HS-5 (cell line): ENCODE measurements around the gene PGM5.
"Not testable (repeated sequence)": the region's sequence is repeated elsewhere in the genome, so short reads cannot be mapped to it uniquely, and the experiment has no call there.

Experiments used
- DNase-seq: peaks from one replicate; pipeline ENCODE4 v3.0.0-alpha.2; 2012; ENCODE audit warnings: low read depth

Gene PGM5

DNA sequence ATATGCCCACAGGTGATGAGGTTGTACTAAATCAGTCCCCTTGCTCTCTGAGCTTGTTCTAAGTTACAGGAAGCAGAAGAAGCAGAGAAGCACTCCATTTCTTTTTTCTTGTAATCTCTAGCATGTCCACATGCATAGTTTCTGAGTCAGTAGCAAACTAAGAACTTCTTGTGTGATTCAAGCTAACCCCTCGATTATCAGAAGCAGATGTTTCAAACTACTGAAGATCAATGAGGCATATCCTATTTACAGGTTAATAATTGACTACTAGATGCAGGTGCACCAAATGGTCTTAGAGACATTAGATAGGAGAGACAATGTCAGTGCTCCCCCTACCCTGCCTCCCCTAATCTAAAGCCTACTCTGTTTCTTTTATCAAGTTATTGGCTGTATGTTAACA lies 21.3 kb downstream of the PGM5 start:
- not testable (repeated sequence) for DNase-seq

GRCh38 chr9:68383894-68384293 lies 27.5 kb downstream of the PGM5 start:
- not testable (repeated sequence) for DNase-seq

GRCh38 chr9:68389558-68389957 lies 33.1 kb downstream of the PGM5 start:
- DNase-seq = not testable (repeated sequence)

DNA sequence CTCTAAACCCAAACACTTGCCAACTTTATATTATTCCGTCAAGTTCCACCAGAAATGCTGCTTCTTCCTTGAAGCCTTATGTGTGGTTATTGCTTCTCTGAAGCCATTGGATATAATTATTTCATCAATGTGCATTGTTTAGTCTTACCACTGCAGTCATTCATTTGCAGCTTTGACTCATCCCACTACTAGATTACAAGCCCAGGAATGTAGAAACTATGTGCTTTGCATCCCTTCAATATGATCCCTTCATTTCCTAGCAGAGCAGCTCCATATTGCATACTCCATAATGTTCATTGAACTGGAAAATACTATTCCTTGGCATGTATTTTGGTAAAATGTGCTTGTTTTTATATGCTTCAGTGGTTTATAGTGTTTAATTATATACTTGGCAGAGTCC lies 34.3 kb downstream of the PGM5 start:
- not testable (repeated sequence) for DNase-seq

- not testable (repeated sequence) for DNase-seq
Observed at GRCh38 chr9:68396411-68397094, 40.1 kb downstream of the PGM5 start.

DNA sequence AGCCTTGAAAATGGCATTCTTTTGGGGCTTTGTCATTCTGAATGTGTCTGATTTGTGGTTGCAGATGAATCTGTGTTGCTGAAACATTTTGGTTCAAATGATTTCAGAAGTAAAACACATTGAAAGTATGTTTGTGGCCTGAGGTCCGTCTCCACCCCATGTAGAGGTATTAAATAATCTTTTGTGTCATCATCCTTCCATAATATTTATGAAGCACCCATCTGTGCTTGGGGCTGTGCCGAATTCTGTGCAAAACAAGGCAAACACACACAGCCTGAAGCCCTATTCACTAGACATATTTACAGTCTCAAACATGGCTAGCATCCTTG lies 40.6 kb downstream of the PGM5 start:
- DNase-seq = peak; percentile 64

- DNase-seq = not testable (repeated sequence)
Observed at GRCh38 chr9:68397796-68398195, 41.4 kb downstream of the PGM5 start.

GRCh38 chr9:68398324-68398723 lies 41.9 kb downstream of the PGM5 start:
- not testable (repeated sequence) for DNase-seq

- not testable (repeated sequence) for DNase-seq
Observed at GRCh38 chr9:68404421-68405185, 48.2 kb downstream of the PGM5 start.

GRCh38 chr9:68411865-68412264 lies 55.5 kb downstream of the PGM5 start:
- DNase-seq = not testable (repeated sequence)

GRCh38 chr9:68412754-68413153 lies 56.3 kb downstream of the PGM5 start:
- DNase-seq = not testable (repeated sequence)

DNA sequence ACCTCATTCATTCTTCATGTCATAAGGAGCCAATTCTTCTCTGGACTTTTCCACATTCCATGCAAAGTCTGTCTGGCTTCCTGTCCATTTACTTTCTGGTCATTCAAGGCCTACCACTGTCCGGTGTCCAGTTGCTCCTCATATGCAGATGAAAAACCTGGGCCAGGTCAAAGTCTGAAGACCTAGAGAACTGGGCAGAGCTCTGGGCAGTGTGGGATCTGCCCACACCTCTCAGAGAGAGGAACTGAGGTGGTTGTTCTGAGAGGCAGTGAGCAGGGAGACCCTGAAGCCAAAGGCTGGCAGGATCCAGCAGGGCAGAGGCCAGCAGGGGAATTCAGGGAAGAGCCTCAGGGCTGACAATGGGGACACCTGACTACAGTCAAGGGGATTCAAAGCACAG lies 58.7 kb downstream of the PGM5 start:
- DNase-seq = not testable (repeated sequence)

GRCh38 chr9:68416936-68417564 lies 60.6 kb downstream of the PGM5 start:
- DNase-seq = no peak

DNA sequence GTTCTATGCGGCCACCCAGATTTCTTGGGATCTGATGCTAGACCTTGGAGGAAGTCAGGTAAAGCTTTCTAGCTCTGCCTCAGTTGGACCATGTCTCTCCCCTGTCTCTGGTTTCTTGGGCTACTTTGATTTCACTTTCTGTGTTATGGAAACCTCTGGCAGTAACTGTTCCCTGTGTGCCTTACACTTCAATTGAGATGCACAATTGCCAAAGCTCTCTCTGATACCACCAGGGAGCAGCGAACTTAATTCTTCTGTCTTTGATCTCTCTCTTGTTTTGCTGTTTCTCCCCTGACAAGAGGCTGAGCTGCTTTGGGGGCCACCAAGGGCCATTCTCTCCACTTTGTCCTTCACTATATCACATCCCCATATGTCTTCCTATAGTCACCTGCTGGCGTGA lies 61.4 kb downstream of the PGM5 start:
- DNase-seq = no peak

DNA sequence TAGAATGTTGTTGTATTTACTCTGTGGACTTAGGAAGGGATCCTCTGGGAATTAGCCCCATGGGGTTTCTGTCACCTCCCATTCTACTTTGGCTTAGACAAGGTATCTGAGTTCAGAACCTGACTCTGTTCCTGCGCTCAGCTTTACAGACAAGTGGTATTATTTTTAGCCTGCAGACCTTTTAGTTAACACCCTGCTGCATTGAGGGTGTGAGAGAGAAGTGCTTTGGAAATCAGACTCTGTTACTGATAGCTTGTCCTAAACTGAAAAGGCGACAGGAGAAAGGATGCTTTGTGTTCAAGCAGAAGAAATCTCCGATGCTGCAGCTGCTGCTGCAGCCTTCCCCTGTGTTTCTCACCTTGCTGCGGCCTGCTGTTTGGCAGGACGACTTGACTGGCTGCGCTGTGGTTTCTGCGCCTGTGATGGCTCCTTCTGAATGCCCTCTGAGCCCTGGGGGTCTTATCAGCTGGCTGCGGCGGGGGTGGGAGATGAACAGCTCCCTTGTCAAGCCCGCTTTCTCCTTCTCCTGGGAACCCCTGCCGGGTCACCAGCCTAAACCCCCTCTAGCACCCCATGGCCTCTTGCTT lies 61.9 kb downstream of the PGM5 start:
- no peak for DNase-seq

DNA sequence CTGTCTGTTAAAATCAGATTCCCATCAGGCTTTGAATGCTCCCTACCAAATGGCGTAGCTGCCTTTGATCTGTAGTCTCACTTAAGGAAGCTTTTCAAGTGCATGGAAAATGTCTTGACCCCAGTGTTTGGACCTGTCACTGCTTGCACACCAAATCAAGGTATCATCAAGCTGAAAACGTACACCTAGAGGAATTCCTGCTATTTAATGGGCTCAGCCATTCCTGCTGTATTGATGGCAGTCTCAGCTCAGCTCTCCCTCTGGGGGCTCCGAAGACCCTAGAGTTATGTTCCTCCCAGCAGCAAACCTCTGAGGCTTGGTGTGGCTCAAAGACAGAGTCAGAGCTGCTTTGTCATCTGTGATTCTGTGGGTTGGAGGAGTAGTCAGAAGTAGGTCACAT lies 63.5 kb downstream of the PGM5 start:
- no peak for DNase-seq

DNA sequence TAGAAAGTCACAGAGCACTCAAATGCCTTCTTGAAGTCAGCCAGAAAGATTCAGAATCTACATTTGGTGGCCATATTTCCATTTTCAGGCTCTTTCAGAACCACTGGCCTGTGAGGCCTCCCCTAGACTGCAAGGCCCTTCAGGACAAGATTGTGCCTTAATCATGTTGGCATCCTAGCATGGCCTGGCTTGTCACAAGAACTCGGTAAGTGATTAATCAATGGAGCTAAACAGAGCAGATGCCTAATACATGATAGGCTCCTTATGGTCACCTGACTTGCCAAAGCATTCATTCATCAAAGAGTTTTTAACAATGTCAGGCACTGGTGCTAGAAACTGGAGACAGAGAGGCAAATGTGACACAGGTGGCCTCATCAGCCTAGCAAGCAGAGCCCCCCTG lies 70.3 kb downstream of the PGM5 start:
- DNase-seq = no peak

DNA sequence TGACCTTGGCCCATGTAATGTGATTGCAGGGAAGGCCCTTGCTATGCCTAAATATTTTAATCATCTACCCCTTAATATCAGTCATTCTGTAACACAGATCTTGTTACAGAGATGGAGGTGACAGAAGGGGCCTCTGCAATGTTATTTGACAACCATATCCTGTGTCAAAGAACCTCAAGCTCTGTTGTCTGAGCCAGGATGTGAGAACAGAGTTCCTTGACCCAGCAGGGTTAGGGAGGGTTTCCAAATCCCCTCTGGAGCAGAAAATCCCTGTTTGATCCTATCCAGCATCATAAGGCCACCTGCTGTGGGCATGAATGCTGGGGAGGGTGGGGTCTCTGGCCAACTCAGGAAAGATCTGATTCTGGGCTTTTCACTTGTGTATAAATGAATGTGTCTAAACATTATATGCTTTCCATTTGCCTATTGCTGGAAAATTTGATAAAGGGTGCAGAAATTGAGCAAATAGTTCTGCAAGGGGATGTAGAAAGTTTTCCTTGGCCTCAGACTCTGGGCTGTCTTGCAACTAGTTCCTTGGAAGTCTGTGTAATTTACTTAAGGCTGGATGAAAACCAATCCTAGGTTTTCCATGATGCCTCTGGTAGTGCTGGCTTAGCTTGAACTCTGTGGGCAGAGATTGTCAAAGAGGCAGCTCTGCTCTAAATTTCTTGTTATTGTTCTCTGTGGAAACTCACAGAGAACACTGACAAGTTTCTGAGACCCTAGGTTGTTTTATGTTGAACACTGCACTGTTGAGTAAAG lies 71.0 kb downstream of the PGM5 start:
- no peak for DNase-seq

DNA sequence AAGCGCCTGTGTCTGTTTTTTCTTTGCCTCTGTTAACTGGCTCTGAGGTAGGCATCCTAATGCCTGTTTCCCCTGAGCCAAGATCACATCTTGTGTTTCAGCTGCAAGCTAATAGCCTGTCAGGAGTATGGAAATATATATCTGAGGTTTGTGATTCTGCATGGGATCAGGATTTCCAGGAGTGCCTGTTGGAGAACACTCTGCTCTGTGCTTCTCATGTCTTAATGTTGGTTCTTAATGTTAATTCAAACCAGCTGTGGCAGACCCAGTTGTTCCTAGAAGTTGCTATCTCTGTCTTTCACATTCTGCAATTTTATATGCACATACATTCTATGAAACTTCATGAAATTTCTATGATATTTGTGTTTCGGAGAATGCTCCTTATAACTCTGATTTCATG lies 72.1 kb downstream of the PGM5 start:
- no peak for DNase-seq

DNA sequence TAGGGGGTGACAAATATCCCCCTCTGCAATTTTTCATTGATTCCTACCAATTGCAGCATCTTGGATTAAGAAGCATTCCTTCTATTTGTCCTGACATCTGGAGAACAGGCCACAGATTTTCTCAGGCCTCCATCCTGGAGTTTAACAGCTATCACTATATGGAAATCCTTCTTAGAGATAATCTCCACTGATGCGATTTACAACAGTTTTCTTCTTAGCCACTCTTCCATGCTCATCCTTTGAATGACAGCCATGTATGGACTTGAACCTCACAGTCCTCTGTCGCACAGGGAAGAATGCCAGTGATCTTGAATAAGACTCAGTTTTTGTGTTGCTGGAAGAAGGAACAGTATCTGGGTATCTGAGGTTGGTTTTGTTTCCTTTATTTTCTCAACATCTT lies 73.2 kb downstream of the PGM5 start:
- DNase-seq = no peak

GRCh38 chr9:68431307-68431706 lies 74.9 kb downstream of the PGM5 start:
- no peak for DNase-seq

GRCh38 chr9:68433531-68434110 lies 77.2 kb downstream of the PGM5 start:
- DNase-seq = no peak
